NCI-H1105 treated with DMSO at 0.1 percent for 48 hours (cell line): Measurements from ENCODE around the gene RNU5B-1.

Experiments
- DNase-seq: peaks from one replicate; lab custom pipeline; 2025; lab: John Stamatoyannopoulos, UW

RNU5B-1 gene

GRCh38 chr15:65289261-65289854 is 15.1 kb upstream of the RNU5B-1 start:
- no peak for DNase-seq

- no peak for DNase-seq
Measured at GRCh38 chr15:65290228-65290627, 14.2 kb upstream of the RNU5B-1 start.

GRCh38 chr15:65292938-65293518 is 11.4 kb upstream of the RNU5B-1 start:
- DNase-seq: no peak

GRCh38 chr15:65298731-65299130 is 5.7 kb upstream of the RNU5B-1 start:
- DNase-seq: no peak

- no peak for DNase-seq
Measured at GRCh38 chr15:65300924-65301441, 3.5 kb upstream of the RNU5B-1 start.

GRCh38 chr15:65302061-65302460 is 2.4 kb upstream of the RNU5B-1 start:
- DNase-seq: no peak

- DNase-seq: peak; percentile 68
Measured at GRCh38 chr15:65303687-65304380, 643 bp upstream of the RNU5B-1 start.

GRCh38 chr15:65305150-65305758 is 777 bp downstream of the RNU5B-1 start:
- no peak for DNase-seq

GRCh38 chr15:65305776-65306175 is 1.3 kb downstream of the RNU5B-1 start:
- DNase-seq: no peak

GRCh38 chr15:65306551-65306950 is 2.1 kb downstream of the RNU5B-1 start:
- DNase-seq: peak; percentile 49

- DNase-seq: no peak
Measured at GRCh38 chr15:65307978-65308377, 3.5 kb downstream of the RNU5B-1 start.

GRCh38 chr15:65309882-65310418 is 5.5 kb downstream of the RNU5B-1 start:
- DNase-seq: no peak

GRCh38 chr15:65310431-65311137 is 6.1 kb downstream of the RNU5B-1 start:
- no peak for DNase-seq

- DNase-seq: no peak
Measured at GRCh38 chr15:65311760-65312159, 7.3 kb downstream of the RNU5B-1 start.

- no peak for DNase-seq
Measured at GRCh38 chr15:65312400-65312916, 8.0 kb downstream of the RNU5B-1 start.

GRCh38 chr15:65318870-65319356 is 14.4 kb downstream of the RNU5B-1 start:
- DNase-seq: peak; percentile 82

- peak; percentile 96 for DNase-seq
Measured at GRCh38 chr15:65323071-65323511, 18.6 kb downstream of the RNU5B-1 start.

GRCh38 chr15:65326117-65326526 is 21.6 kb downstream of the RNU5B-1 start:
- no peak for DNase-seq

- DNase-seq: no peak
Measured at GRCh38 chr15:65326818-65327217, 22.3 kb downstream of the RNU5B-1 start.

- DNase-seq: no peak
Measured at GRCh38 chr15:65327651-65328393, 23.3 kb downstream of the RNU5B-1 start.
